Mesenchymal stem cell (in vitro differentiated cells and primary cell): Measurements from ENCODE around the gene SCML1.

Experiments
- DNase-seq: peaks from one replicate; pipeline ENCODE4 v3.0.0-alpha.2; 2013
- H2AFZ ChIP-seq: one replicate; pipeline ENCODE4 v1.6.1; 2013; ENCODE audit warnings: low read depth, mild to moderate bottlenecking, control low read depth, inconsistent platforms, low read length, moderate library complexity
- H2AK5ac ChIP-seq: 2 replicates; pipeline ENCODE4 v1.6.1; 2013; ENCODE audit warnings: low read length, moderate library complexity, mild to moderate bottlenecking, inconsistent platforms; ENCODE audit not compliant: severe bottlenecking
- H2BK120ac ChIP-seq: one replicate; pipeline ENCODE4 v1.6.1; 2013; ENCODE audit warnings: low read depth, mild to moderate bottlenecking, inconsistent platforms, low read length, moderate library complexity
- H2BK12ac ChIP-seq, 2 experiments: one replicate each; pipeline ENCODE4 v1.6.1; 2013; ENCODE audit warnings: inconsistent platforms in 2 of 2, low read length in 2 of 2, mild to moderate bottlenecking in 2 of 2, moderate library complexity in 2 of 2, control low read depth in 1 of 2
- H2BK15ac ChIP-seq: one replicate; pipeline ENCODE4 v1.6.1; 2013; ENCODE audit warnings: mild to moderate bottlenecking, low read depth, inconsistent platforms; ENCODE audit not compliant: poor library complexity, severe bottlenecking
- H2BK5ac ChIP-seq: 2 replicates; pipeline ENCODE4 v1.6.1; 2013; ENCODE audit warnings: low read depth, mild to moderate bottlenecking, low read length, control low read depth, inconsistent platforms; ENCODE audit not compliant: poor library complexity, severe bottlenecking
- H3K14ac ChIP-seq, 2 experiments: one replicate each; pipeline ENCODE4 v1.6.1; 2013; ENCODE audit warnings: inconsistent platforms in 2 of 2, low read length in 2 of 2, control low read depth in 1 of 2, mild to moderate bottlenecking in 1 of 2, moderate library complexity in 1 of 2
- H3K18ac ChIP-seq, 2 experiments: one replicate each; pipeline ENCODE4 v1.6.1; 2013; ENCODE audit warnings: inconsistent platforms in 2 of 2, low read length in 2 of 2, control low read depth in 1 of 2, low read depth in 1 of 2, mild to moderate bottlenecking in 1 of 2
- H3K23ac ChIP-seq, 2 experiments: one replicate each; pipeline ENCODE4 v1.6.1; 2013; ENCODE audit warnings: inconsistent platforms in 2 of 2, low read length in 2 of 2, mild to moderate bottlenecking in 2 of 2, moderate library complexity in 2 of 2, control low read depth in 1 of 2
- H3K27ac ChIP-seq: 2 replicates; pipeline ENCODE4 v1.5.1; 2013; ENCODE audit warnings: mild to moderate bottlenecking, moderate library complexity, low read length, control low read depth, inconsistent platforms; ENCODE audit not compliant: poor library complexity, severe bottlenecking
- H3K27me3 ChIP-seq, 2 experiments: 2 replicates each; pipeline versions ENCODE4 v1.6.1 to v1.7.0; 2013; ENCODE audit warnings: low read length in 2 of 2, mild to moderate bottlenecking in 2 of 2, moderate library complexity in 2 of 2, control low read depth in 1 of 2, inconsistent platforms in 1 of 2; ENCODE audit not compliant: control insufficient read depth in 1 of 2, insufficient read depth in 1 of 2
- H3K36me3 ChIP-seq, 2 experiments: 2 replicates each; pipeline versions ENCODE4 v1.6.1 to v1.7.0; 2013; ENCODE audit warnings: low read length in 2 of 2, control low read depth in 1 of 2, inconsistent platforms in 1 of 2, low read depth in 1 of 2, mild to moderate bottlenecking in 1 of 2; ENCODE audit not compliant: insufficient read depth in 2 of 2, control insufficient read depth in 1 of 2
- H3K4ac ChIP-seq, 2 experiments: one replicate each; pipeline ENCODE4 v1.6.1; 2013; ENCODE audit warnings: inconsistent platforms in 2 of 2, low read length in 2 of 2, mild to moderate bottlenecking in 2 of 2, moderate library complexity in 2 of 2, control low read depth in 1 of 2, low read depth in 1 of 2
- H3K4me1 ChIP-seq: 2 replicates; pipeline ENCODE4 v1.6.1; 2013; ENCODE audit warnings: low read depth, low read length, control low read depth; ENCODE audit not compliant: control insufficient read depth, insufficient read depth
- H3K4me2 ChIP-seq: 2 replicates; pipeline ENCODE4 v1.6.1; 2013; ENCODE audit warnings: low read length, mild to moderate bottlenecking, inconsistent platforms; ENCODE audit not compliant: poor library complexity, severe bottlenecking
- H3K4me3 ChIP-seq, 2 experiments: 2 replicates each; pipeline versions ENCODE4 v1.5.1 to v1.7.0; 2013; ENCODE audit warnings: low read length in 2 of 2, mild to moderate bottlenecking in 2 of 2, control low read depth in 1 of 2, low read depth in 1 of 2; ENCODE audit not compliant: insufficient read depth in 1 of 2
- H3K79me1 ChIP-seq: replicated peaks from 2 replicates; pipeline ENCODE4 v1.6.1; 2013; ENCODE audit warnings: mild to moderate bottlenecking, control low read depth, low read length, inconsistent platforms; ENCODE audit not compliant: poor library complexity, severe bottlenecking
- H3K9ac ChIP-seq: 2 replicates; pipeline ENCODE4 v1.7.0; 2013; ENCODE audit warnings: mild to moderate bottlenecking, low read length, moderate library complexity
- H3K9me3 ChIP-seq: 2 replicates; pipeline ENCODE4 v1.7.0; 2013; ENCODE audit warnings: mild to moderate bottlenecking, low read length; ENCODE audit not compliant: control insufficient read depth
- H4K8ac ChIP-seq: one replicate; pipeline ENCODE4 v1.6.1; 2013; ENCODE audit warnings: inconsistent platforms, mild to moderate bottlenecking, low read length, moderate library complexity
- H4K91ac ChIP-seq: one replicate; pipeline ENCODE4 v1.6.1; 2013; ENCODE audit warnings: mild to moderate bottlenecking, low read length, inconsistent platforms
- WGBS: methylation state at CpG from one replicate; pipeline ENCODE4 v1.1.7; 2013; ENCODE audit warnings: mixed read lengths; 5-methylcytosine and 5-hydroxymethylcytosine counted together

SCML1 gene

DNA sequence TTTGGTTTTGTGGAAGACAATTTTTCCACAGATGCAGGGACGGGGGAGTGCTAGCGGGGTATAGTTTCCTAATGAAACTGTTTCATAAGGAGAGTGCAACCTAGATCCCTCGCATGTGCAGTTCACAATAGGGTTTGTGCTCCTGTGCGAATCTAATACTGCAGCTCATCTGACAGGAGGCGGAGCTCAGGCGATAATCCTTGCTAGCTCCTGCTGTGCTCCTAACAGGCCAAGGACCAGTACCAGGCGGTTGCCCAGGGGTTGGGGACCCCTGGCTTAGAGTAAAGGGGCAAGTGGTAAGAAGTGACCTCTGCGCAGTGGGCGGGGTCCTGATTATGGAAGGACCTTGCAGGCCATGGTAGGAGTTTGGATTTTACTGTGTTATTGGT lies 3.8 kb downstream of the SCML1 start:
- no peak overlapping the region for H3K9ac ChIP-seq
- H2AFZ ChIP-seq, result no peak overlapping the region
- H3K4ac ChIP-seq, result no peak overlapping the region
- H3K79me1 ChIP-seq, result no peaks in the 10 kb centered on the region
- H3K27ac ChIP-seq, result no peak overlapping the region
- no peak overlapping the region for H3K23ac ChIP-seq
- no peak overlapping the region for H2BK5ac ChIP-seq
- DNase-seq, result no peak
- WGBS, result 71% methylated on average over 9 of the region's 9 CpGs
- H2AK5ac ChIP-seq, result no peak overlapping the region
- H4K91ac ChIP-seq, result no peak overlapping the region
- no peak overlapping the region for H4K8ac ChIP-seq
- H2BK120ac ChIP-seq, result no peak overlapping the region
- H3K4me3 ChIP-seq, result no peak overlapping the region
- H3K9me3 ChIP-seq, result no peaks in the 10 kb centered on the region
- H2BK15ac ChIP-seq, result no peak overlapping the region
- no peaks in the 10 kb centered on the region for H3K36me3 ChIP-seq
- H3K4me1 ChIP-seq, result no peaks in the 10 kb centered on the region
- H3K27me3 ChIP-seq, result no peaks in the 10 kb centered on the region
- no peak overlapping the region for H2BK12ac ChIP-seq
- no peak overlapping the region for H3K18ac ChIP-seq
- no peak overlapping the region for H3K4me2 ChIP-seq
- H3K14ac ChIP-seq, result no peak overlapping the region

DNA sequence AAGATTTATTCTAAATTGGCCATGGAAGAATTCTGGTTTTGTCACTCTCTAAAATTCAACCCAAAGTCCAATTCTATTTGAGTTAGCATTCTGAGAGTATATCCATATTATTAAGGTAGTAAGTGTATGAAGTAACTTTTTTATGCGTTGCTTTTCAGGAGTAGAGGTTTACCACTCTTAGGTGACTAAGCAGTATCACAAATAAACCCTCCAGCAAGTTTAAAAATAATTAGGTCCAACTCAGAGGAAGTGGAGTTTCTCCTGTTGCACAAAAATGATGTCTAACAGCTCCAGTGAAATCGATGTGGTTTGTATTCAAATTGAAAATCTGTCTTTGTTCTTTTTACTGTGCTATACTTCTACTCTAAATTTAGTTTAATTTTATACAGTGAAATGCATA lies 6.6 kb downstream of the SCML1 start:
- Histone ChIP-seq H3K23ac (no peak overlapping the region), H3K4ac (no peak overlapping the region), H4K8ac (no peak overlapping the region), H3K27me3 (no peaks in the 10 kb centered on the region), H2AFZ (no peak overlapping the region), H2AK5ac (no peak overlapping the region), H3K4me3 (no peak overlapping the region), H3K4me1 (peaks cover 2% of the 10 kb centered on the region), H2BK15ac (no peak overlapping the region), H3K9ac (no peak overlapping the region), H3K36me3 (no peaks in the 10 kb centered on the region), H3K27ac (no peak overlapping the region), H2BK5ac (no peak overlapping the region), H4K91ac (no peak overlapping the region), H3K9me3 (no peaks in the 10 kb centered on the region), H3K18ac (no peak overlapping the region), H3K79me1 (peaks cover 6% of the 10 kb centered on the region), H2BK120ac (no peak overlapping the region), H3K14ac (no peak overlapping the region), H2BK12ac (no peak overlapping the region), H3K4me2 (no peak overlapping the region)
- no CpG with 5 or more reads among the region's 2 CpGs for WGBS
- DNase-seq, result no peak

DNA sequence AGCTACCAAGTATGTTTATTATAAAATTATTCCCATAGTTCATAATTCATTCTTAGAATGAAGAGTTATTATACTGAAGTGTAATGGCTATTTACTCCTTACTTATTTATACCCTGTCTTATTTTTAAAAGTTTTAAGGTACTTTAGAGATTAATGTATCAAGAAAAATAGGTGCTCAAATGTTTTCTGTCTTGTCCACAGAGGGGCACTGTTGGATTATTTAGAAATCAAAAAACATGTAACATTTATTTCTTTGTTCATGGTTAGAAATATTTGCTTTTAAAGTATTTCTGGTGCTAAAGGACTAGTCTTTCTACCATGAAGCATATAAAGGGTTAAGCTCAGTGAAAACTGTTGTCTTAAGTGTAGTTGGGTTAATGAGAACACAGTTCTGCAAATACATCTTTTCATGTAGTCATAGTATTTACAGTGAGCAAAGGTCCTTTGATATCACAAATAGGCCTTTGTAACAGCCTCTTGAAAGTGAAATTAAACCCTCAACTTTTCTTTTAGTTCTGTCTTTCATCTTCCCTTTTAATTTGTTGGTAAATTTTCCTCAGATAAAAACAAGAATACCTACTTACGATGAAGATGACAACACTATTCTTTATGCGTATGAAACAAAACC lies 7.7 kb downstream of the SCML1 start:
- no peak overlapping the region for H4K8ac ChIP-seq
- H3K27ac ChIP-seq, result no peak overlapping the region
- no peak overlapping the region for H3K4me3 ChIP-seq
- no peak overlapping the region for H3K4ac ChIP-seq
- H3K79me1 ChIP-seq, result peaks cover 6% of the 10 kb centered on the region
- no peak overlapping the region for H2BK120ac ChIP-seq
- H2AK5ac ChIP-seq, result no peak overlapping the region
- no peak overlapping the region for H3K14ac ChIP-seq
- H3K4me1 ChIP-seq, result peaks cover 2% of the 10 kb centered on the region
- no peak for DNase-seq
- no peak overlapping the region for H4K91ac ChIP-seq
- WGBS, result no CpG with 5 or more reads among the region's 2 CpGs
- H3K36me3 ChIP-seq, result peaks cover under 1 to 2% of the 10 kb centered on the region in 2 experiments
- no peak overlapping the region for H2BK5ac ChIP-seq
- no peak overlapping the region for H2AFZ ChIP-seq
- H3K4me2 ChIP-seq, result no peak overlapping the region
- H2BK12ac ChIP-seq, result no peak overlapping the region
- H3K27me3 ChIP-seq, result no peaks in the 10 kb centered on the region
- H3K23ac ChIP-seq, result no peak overlapping the region
- H2BK15ac ChIP-seq, result no peak overlapping the region
- no peaks in the 10 kb centered on the region for H3K9me3 ChIP-seq
- H3K9ac ChIP-seq, result no peak overlapping the region
- no peak overlapping the region for H3K18ac ChIP-seq

DNA sequence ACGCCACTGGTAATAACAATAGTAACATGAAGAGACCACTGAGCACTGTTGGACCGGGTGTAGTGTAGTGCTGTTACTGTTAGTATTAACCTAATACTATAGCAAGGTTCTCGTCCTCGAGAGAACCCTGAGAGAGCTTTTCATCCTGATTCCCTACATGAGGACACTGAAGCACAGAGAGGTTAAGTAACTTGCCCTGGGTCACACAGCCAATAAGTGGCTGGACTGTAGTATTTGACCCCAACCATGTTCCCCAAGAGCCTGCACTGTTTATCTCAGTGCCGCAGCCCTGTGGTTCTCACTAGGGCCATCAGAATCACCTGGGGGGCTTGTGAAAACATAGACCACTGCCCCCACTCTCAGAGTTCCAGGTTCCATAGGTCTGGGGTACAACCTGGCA lies 10.4 kb downstream of the SCML1 start:
- DNase-seq, result no peak
- Histone ChIP-seq H2BK5ac (no peak overlapping the region), H2BK120ac (no peak overlapping the region), H3K79me1 (peaks cover 6% of the 10 kb centered on the region), H3K23ac (no peak overlapping the region), H2AK5ac (no peak overlapping the region), H3K4me3 (no peak overlapping the region), H3K36me3 (peaks cover 3 to 16% of the 10 kb centered on the region in 2 experiments), H3K18ac (no peak overlapping the region), H4K8ac (no peak overlapping the region), H2BK12ac (no peak overlapping the region), H4K91ac (no peak overlapping the region), H3K9me3 (no peaks in the 10 kb centered on the region), H3K27ac (no peak overlapping the region), H3K4me1 (peaks cover 2% of the 10 kb centered on the region), H3K4ac (no peak overlapping the region), H2BK15ac (no peak overlapping the region), H3K27me3 (peaks cover 0 to 4% of the 10 kb centered on the region in 2 experiments), H3K4me2 (no peak overlapping the region), H3K14ac (no peak overlapping the region), H2AFZ (no peak overlapping the region), H3K9ac (no peak overlapping the region)
- WGBS, result 100% methylated on average over 4 of the region's 5 CpGs
